Amygdala (tissue), 56 donors: ENCODE results near the gene OR52K1.

Experiments
- DNase-seq, 56 donors: peaks; one replicate each; lab custom pipeline; 2025; lab: John Stamatoyannopoulos, UW

The OR52K1 gene

GRCh38 chr11:4482445-4482844, at the start of gene OR52K1:
TSS of gene OR52K1 (plus strand) at chr11:4482646. CDS start at chr11:4488901, 6,255 bp downstream.
- peak in 5 of 56 donors; percentile 3 to 46 (median 11) for DNase-seq

- DNase-seq: no peak
Measured at GRCh38 chr11:4433856-4434255, 48.6 kb upstream of the OR52K1 start.

GRCh38 chr11:4436411-4436810, 46.0 kb upstream of the OR52K1 start:
- DNase-seq: no peak

- no peak for DNase-seq
Measured at GRCh38 chr11:4441515-4441914, 40.9 kb upstream of the OR52K1 start.

- no peak for DNase-seq
Measured at GRCh38 chr11:4443232-4443891, 39.1 kb upstream of the OR52K1 start.

GRCh38 chr11:4448995-4449394, 33.5 kb upstream of the OR52K1 start, which contains the start of gene OR52K2:
TSS of gene OR52K2 (plus strand) at chr11:4449295. CDS start at chr11:4449340, 45 bp downstream.
- no peak for DNase-seq

GRCh38 chr11:4453118-4453517, 29.3 kb upstream of the OR52K1 start:
- no peak for DNase-seq

GRCh38 chr11:4454021-4454420, 28.4 kb upstream of the OR52K1 start:
- no peak for DNase-seq

- peak in 4 of 56 donors; percentile 3 to 35 (median 19) for DNase-seq
Measured at GRCh38 chr11:4455419-4455818, 27.0 kb upstream of the OR52K1 start.

GRCh38 chr11:4459500-4459899, 22.9 kb upstream of the OR52K1 start:
- DNase-seq: peak in 4 of 56 donors; percentile 11 to 42 (median 22)

GRCh38 chr11:4460151-4460550, 22.3 kb upstream of the OR52K1 start:
- DNase-seq: no peak

GRCh38 chr11:4464216-4465159, 18.0 kb upstream of the OR52K1 start:
- DNase-seq: no peak

- DNase-seq: no peak
Measured at GRCh38 chr11:4465407-4465806, 17.0 kb upstream of the OR52K1 start.

- DNase-seq: no peak
Measured at GRCh38 chr11:4466131-4466870, 16.1 kb upstream of the OR52K1 start.

- DNase-seq: no peak
Measured at GRCh38 chr11:4466871-4467442, 15.5 kb upstream of the OR52K1 start.

- no peak for DNase-seq
Measured at GRCh38 chr11:4467811-4468606, 14.4 kb upstream of the OR52K1 start.

GRCh38 chr11:4479644-4480043, 2.8 kb upstream of the OR52K1 start:
- DNase-seq: no peak

- no peak for DNase-seq
Measured at GRCh38 chr11:4480577-4481239, 1.7 kb upstream of the OR52K1 start.

GRCh38 chr11:4481240-4481582, 1.2 kb upstream of the OR52K1 start:
- no peak for DNase-seq
